NCI-H69 (cell line): Measurements from ENCODE around the gene CLRN1.

Source experiments
- DNase-seq: peaks from one replicate; lab custom pipeline; 2025; lab: John Stamatoyannopoulos, UW

Gene CLRN1

DNA sequence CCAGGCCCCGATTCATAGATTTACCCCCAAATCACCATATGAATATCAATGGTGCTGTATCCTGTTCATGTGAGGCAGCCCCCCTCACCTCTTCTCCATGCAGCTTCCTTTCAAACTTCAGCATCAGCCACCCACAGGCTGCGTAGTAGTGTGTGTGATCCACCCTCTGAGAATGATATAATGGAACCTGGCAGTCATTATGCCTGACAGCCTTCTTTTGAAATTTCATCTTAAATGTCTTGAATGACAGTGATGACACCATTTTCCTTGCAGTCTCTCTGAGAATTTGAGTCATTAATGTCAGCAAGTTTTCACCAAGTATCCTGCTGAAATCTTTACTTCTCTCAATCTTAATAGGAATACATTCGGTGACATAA, 3.5 kb upstream of the CLRN1 start:
- no peak for DNase-seq

DNA sequence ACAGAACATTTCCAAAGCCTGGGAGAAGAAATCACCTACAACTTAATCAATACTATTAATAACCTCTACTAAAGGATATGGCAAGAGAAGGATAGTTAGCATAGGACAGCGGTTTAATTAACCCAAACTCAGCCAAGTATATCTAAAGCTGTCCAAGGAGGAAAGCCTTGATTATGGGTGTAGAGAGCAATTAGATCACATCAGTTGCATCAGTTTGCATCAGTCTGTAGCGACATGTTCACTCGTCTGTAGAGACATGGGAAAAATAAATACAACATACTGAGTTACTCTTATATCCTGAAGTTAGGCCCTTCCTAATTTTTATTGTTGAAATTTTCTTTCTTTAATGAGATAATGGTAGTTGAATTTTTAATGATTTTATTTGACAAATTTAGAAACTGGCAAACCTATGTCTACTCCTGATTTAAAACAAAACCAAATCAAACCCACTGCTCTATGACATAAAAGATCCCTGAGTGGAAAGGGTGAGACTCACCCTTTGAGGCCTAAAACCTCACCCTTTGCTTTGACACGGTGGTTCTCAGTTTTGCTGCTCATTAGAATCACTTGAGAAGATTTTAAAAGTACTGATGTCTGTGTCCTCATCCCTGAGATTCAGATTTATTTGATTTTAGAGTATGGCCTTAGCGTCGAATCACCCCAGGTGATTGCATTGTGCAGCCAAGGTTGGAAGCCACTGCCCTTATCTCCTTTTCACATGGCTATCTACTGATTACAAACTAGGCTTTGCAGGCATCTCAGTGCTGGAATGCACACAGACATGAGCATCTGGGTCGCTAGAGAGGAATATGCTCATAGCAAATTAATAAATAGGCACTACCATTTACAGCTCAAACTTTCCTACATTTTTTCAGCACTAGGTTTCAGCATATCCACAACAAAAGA, 2.8 kb upstream of the CLRN1 start:
- no peak for DNase-seq

- no peak for DNase-seq
These were observed 1.7 kb downstream of the CLRN1 start for GRCh38 chr3:150970665-150971324.

GRCh38 chr3:150968341-150969035, 4.0 kb downstream of the CLRN1 start:
- no peak for DNase-seq

GRCh38 chr3:150965436-150965835, 7.1 kb downstream of the CLRN1 start:
- DNase-seq: no peak

- no peak for DNase-seq
These were observed 10.6 kb downstream of the CLRN1 start for GRCh38 chr3:150961949-150962348.

DNA sequence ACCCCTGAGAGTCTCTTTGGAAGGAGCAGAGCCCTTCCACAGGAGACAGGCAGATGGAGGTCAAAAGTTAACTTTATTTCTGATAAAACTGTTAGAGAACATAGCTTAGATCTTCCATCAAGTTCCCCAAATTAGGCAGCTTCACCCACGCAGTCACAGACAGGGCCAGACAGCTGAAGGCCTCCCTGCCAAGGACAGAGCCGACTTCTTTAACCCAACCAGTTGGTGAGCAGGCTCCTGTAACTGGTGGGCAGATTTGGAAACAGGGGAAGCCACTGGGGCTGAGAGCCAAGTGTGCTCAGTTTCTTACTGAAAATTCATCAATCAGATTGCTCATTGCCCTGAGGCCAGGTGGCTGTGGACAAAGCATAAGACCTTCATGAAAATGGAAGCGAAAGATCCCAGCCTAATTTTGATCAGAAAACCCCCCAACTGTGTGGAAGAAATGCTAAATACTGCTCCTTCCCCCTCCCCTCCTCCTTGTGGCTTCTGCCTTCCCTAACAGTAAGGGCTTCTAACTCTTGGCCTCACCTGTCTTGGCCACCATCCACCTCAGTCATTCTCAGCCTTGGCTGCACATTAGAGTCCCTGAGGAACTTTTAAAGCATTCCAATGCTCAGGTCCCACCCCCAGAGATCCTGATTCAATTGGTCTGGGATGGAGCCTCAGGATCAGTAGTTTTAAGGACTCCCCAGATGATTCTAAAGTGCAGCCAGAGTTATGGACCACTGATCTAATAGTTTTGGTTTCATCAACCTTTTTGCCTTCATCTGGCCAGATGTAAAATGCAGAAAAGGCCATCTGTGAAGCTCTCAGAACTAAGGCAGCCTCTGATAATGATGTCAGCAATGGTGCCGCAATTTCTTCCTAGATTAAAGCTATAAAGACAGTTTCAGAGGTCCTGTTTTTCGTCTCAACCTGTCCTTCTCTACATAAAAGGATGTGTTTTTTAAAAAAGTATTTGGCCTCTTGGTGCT, 11.5 kb downstream of the CLRN1 start:
- DNase-seq: no peak

DNA sequence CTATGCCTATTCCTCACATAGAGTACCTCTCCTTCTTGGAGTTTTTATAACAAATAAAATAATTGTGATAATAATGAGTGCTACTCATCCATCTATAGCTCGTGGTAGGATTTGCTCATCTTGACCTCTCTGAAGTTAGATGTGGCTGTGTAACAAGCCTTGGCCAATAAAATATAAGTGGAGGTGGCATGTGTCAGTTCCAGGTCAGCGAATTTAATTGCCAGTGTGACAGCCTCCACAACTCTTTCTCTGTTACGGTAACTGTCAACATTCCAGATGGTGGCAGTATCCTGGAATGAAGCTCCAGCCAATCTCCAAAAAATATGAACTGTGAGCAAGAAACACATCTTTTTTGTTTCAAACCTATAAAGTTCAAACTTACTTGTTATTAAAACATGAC, 13.8 kb downstream of the CLRN1 start:
- DNase-seq: peak; percentile 2

GRCh38 chr3:150956376-150956775, 16.2 kb downstream of the CLRN1 start:
- no peak for DNase-seq

DNA sequence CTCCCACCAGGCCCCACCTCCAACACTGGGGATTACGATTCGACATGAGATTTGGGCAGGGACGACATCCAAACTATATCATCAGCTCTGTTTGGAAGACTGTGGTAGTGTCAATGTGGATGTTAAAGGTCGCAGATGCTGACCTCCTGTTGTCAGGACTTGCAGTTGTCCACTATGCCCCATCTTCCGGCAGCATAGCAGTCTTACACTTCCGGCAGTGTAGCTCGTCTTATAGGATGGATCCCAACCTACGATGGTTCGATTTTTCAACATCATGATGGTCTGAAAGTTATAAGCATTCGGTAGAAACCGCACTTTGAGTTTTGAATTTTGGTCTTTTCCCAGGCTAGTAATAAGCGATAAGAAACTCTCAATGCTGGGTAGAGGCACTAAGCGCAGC, 20.6 kb downstream of the CLRN1 start:
- DNase-seq: no peak

GRCh38 chr3:150945226-150946032, 27.1 kb downstream of the CLRN1 start:
- DNase-seq: no peak

GRCh38 chr3:150942221-150942620, 30.3 kb downstream of the CLRN1 start:
- DNase-seq: no peak

GRCh38 chr3:150936693-150937092, 35.8 kb downstream of the CLRN1 start:
- no peak for DNase-seq

DNA sequence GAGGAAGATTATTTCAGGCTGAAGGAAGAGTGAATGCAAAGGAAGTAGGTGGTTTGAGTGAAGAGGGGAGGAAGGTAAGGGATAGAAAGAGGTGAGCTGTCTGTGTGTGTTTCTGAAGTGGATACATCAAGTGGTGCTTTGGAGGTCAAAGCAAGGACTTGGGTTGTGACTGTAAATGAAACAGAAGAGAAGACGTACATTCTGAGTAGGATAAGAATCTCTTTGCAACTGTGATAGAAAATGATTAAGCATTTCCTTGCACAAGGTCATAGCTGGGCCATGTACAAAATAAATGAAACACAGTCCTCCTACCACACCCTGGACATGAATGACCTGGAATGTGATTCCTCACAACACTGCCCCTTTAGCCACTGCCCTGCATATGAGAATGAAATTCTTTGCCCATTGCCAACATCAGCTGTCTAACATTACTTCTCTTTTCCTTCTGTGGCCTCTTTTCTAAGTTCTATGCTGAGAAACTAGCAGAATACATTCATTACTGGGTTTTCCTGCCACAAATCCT, 39.0 kb downstream of the CLRN1 start:
- DNase-seq: no peak

- DNase-seq: no peak
These were observed 40.8 kb downstream of the CLRN1 start for GRCh38 chr3:150931745-150932144.

DNA sequence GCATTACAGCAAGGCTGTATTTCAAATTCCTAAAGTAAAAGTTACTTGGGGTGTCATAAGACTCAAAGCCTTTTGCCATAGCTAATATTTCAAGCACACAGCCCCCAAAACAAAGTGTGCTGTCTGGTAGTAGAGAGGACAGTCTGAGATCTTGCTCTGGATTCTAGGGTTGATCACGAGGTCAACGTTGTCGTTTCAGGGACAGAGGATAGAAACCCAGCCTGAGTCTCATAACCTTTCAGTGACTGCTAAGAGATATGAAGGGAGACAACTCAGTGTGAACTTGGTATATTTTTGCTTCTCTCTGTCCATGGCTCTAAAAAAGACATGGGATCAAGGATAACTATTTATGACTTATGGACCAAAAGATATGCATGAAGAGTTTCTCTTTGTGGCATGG, 41.7 kb downstream of the CLRN1 start:
- DNase-seq: no peak

GRCh38 chr3:150928234-150928633, 44.3 kb downstream of the CLRN1 start:
- DNase-seq: no peak

DNA sequence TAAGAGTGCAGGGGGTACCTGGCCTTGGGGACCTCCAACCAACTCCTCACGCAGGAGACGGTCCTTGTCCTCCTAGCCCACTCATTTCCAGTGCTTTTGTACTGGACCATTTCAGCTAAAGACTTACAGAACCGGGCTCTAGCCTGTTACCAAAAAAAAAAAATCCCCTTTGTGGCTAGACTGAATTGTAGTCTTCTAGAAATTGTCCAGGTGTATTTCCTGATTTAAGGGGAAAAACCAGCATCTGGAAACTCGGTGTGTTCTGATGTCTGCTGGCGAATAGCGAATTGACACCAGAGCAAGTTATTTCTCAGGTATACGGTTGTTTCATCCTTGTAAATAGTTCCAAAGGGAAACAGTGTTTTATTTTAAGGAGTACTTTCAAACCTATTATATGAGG, 46.2 kb downstream of the CLRN1 start:
- DNase-seq: no peak

DNA sequence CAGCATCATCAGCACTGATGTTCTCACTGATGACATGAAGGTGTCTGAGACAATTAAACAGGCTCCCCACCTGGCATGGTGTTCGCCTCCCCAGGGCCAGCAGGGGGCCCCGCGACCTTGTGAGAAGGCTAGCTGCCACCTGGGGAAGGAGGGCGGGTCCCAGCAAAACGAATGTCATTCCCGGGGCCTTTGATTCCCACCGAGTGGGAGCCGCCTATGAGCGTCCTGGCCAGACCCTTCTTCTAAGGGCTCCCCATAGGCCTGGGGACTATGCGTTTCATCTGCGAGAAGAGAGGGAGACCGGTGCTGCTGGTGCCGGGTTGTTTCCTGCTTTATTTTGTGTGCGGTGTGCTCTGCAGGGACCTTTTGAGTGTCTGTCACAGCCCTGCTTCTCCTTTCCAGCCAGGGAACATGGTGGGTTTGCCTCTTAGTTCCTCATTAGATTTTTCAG, 46.8 kb downstream of the CLRN1 start:
- DNase-seq: peak; percentile 61

- peak; percentile 12 for DNase-seq
These were observed 49.9 kb downstream of the CLRN1 start for GRCh38 chr3:150922611-150923010.

GRCh38 chr3:150921209-150921608, 51.3 kb downstream of the CLRN1 start:
- DNase-seq: no peak
